NCI-H1105 treated with DMSO at 0.1 percent for 48 hours (cell line): ENCODE results near the gene ACTR3C.
"Not testable (repeated sequence)": the region's sequence is repeated elsewhere in the genome, so short reads cannot be mapped to it uniquely, and the experiment has no call there.

Source experiments
- DNase-seq: peaks from one replicate; lab custom pipeline; 2025; lab: John Stamatoyannopoulos, UW

Gene ACTR3C

DNA sequence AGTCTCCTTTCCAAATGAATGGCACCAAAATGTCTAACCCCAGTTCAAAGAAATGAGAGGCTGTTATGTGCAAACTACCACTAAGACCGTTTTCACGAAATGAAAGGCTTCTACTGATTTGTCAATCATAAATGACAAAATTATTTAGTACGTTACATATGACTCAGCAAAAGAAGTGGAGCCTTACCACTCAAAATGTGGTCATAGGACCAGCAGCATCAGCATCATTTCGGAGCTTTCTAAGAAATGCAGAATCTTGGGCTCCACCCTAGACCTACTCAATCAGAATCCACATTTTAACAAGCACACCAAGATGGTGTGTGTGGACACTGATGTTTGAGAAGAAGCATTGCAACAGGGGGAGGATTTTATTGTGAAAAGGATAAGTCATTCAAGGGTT, 120.5 kb downstream of the ACTR3C start:
- DNase-seq, result not testable (repeated sequence)
